ENCODE data around the gene SH3GL1. TPM values are rescaled to one million over a fixed set of nuclear protein-coding genes. Genes with fewer than 3 reads are reported as not detected.
A peak's percentile ranks its signal among the peaks of the same experiment; 100 is the strongest.

SH3GL1 gene
- total and polyA plus RNA-seq, 2 of the 4 experiments (the other 2 are of a cell fraction), result 28.1 to 138 TPM

DNA sequence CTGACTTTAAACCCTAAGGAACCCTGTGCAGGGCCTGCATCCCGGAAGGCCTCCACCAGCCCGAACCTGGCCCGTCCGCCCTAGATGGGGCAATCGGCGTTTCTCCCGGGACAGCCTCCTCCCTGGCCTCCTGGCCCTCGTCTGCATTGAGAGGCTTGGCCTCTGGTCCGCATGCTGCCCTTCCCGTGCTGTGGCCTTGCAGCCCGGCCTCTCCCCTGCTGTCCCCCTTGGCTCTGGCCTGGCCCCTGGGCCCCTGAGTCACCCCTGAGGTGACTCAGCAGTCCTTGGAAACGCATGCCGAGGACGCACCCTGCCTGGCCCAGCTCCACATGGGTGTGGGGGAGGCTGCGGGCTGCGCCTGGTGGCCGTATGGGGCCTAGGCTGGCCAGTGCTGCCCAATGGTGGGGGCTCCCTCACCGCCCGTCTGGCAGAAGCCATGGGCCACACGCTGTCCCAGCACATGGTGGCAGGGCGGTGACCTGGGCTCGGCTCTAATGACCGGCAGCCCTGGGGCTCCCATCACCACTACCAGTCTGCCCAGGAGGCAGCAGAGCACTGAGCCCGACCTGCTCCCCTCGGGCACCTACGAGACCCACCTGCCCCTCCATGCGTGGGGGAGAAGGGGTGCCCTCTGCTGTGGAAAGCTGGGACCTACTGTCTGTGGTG is 25.7 kb downstream of the SH3GL1 start:
- ChIA-PET CTCF (interaction anchor here (0.9 kb wide), 1 partner anchor 14 kb away, joined by 3 read pairs; no protein-coding TSS in a partner anchor), POLR2A (ENCODE audit: unreplicated experiment) (no interaction called here)
- H3K27ac ChIP-seq (ENCODE audit: insufficient read depth, low read length), result peak overlapping the region; percentile 90
- ATAC-seq (ENCODE audit: low read depth) (peak; percentile 75), DNase-seq (peak; percentile 87)
- H3K79me1 ChIP-seq (ENCODE audit: low read depth in 1 of 2, low read length in 2 of 2), result peaks cover 18 to 96% of the 10 kb centered on the region in 2 experiments; a peak in 3 of 4 replicates
- H2AFZ ChIP-seq (replicated peaks; ENCODE audit: low read length, poor library complexity), result peak overlapping the region; percentile 74
- peak overlapping the region; percentile 85 for H4K91ac ChIP-seq (ENCODE audit: insufficient read depth, low read depth, low read length)
- no peak overlapping the region for H3K4me3 ChIP-seq (ENCODE audit: insufficient read depth, low read depth, low read length)
- H3K23ac ChIP-seq (ENCODE audit: low read depth, low read length), result peak overlapping the region; percentile 77
- peak overlapping the region; percentile 83 for H4K5ac ChIP-seq (ENCODE audit: low read depth, low read length)
- H2BK20ac ChIP-seq (ENCODE audit: low read depth, low read length), result peak overlapping the region; percentile 70
- peak overlapping the region; percentile 82 to 95 for H4K8ac ChIP-seq (ENCODE audit: low read depth in 2 of 2, low read length in 2 of 2)
- dilution Hi-C loops (cut with HindIII; ENCODE audit: low sequenced_read_pairs, unreplicated experiment) (no loop called here), intact Hi-C loops (cut with micrococcal nuclease) (loop anchor here (2.0 kb wide), 1 partner anchor 16 kb away; no protein-coding TSS in a partner anchor), in situ Hi-C loops (cut with MboI; ENCODE audit: low sequenced_read_pairs) (no loop called here)
- H3K4me2 ChIP-seq (ENCODE audit: low read depth, low read length), result peak overlapping the region; percentile 30; the same call in 1 of the 2 replicates
- H3K9me3 ChIP-seq (ENCODE audit: control insufficient read depth, insufficient read depth, low read length), result no peaks in the 10 kb centered on the region
- WGBS, 2 experiments (ENCODE audit: extremely low coverage in 2 of 2, insufficient read length in 1 of 2), result 47% methylated on average over 18 of the region's 27 CpGs; no CpG with 5 or more reads in 1 of the 2 experiments
- H3K36me3 ChIP-seq (ENCODE audit: control insufficient read depth, insufficient read depth, low read length), result peaks cover 5% of the 10 kb centered on the region
- peak overlapping the region; percentile 97 for H3K4ac ChIP-seq (ENCODE audit: low read depth, low read length)
- H2BK5ac ChIP-seq (ENCODE audit: low read depth, low read length, poor library complexity, severe bottlenecking), result peak overlapping the region; percentile 94
- H2AK9ac ChIP-seq (replicated peaks; ENCODE audit: low read depth, low read length, poor library complexity), result peak overlapping the region; percentile 92
- peaks cover 38% of the 10 kb centered on the region for H3K9me1 ChIP-seq (ENCODE audit: insufficient read depth, low read length)
- H3K56ac ChIP-seq (ENCODE audit: extremely low read depth, insufficient read depth, low read length), result peak overlapping the region; percentile 88; the same call in 1 of the 2 replicates
- TF ChIP-seq MXI1 (IDR thresholded peaks at IDR 0.05; ENCODE audit: borderline replicate concordance, low read depth, low read length) (peak; percentile 83), NFE2L2 (IDR thresholded peaks at IDR 0.05; ENCODE audit: low read depth, low read length) (peak; percentile 96), MAFK (IDR thresholded peaks at IDR 0.05; ENCODE audit: low read depth, low read length) (peak; percentile 68), CEBPB (IDR thresholded peaks at IDR 0.05; ENCODE audit: low read depth, low read length) (peak; percentile 54; the same call in 1 of the 2 replicates), FOS (IDR thresholded peaks at IDR 0.05; ENCODE audit: low read depth, low read length) (peak; percentile 97), CHD1 (IDR thresholded peaks at IDR 0.05; ENCODE audit: low read depth, low read length) (no peak), BHLHE40 (IDR thresholded peaks at IDR 0.05; ENCODE audit: low read depth, low read length) (peak; percentile 82), RAD21 (IDR thresholded peaks at IDR 0.05; ENCODE audit: low read length) (no peak), MAZ (IDR thresholded peaks at IDR 0.05; ENCODE audit: borderline replicate concordance, low read depth, low read length) (0 out of 2 replicates have a peak, but pooled peaks have one; percentile 67), POLR2A (IDR thresholded peaks at IDR 0.05; ENCODE audit: low read depth, low read length) (no peak)
- TF ChIP-seq, protein P1, sequence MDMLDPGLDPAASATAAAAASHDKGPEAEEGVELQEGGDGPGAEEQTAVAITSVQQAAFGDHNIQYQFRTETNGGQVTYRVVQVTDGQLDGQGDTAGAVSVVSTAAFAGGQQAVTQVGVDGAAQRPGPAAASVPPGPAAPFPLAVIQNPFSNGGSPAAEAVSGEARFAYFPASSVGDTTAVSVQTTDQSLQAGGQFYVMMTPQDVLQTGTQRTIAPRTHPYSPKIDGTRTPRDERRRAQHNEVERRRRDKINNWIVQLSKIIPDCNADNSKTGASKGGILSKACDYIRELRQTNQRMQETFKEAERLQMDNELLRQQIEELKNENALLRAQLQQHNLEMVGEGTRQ (IDR thresholded peaks at IDR 0.05; ENCODE audit: low read depth, low read length), result peak; percentile 35; the same call in 1 of the 2 replicates
- TF ChIP-seq, protein P2, sequence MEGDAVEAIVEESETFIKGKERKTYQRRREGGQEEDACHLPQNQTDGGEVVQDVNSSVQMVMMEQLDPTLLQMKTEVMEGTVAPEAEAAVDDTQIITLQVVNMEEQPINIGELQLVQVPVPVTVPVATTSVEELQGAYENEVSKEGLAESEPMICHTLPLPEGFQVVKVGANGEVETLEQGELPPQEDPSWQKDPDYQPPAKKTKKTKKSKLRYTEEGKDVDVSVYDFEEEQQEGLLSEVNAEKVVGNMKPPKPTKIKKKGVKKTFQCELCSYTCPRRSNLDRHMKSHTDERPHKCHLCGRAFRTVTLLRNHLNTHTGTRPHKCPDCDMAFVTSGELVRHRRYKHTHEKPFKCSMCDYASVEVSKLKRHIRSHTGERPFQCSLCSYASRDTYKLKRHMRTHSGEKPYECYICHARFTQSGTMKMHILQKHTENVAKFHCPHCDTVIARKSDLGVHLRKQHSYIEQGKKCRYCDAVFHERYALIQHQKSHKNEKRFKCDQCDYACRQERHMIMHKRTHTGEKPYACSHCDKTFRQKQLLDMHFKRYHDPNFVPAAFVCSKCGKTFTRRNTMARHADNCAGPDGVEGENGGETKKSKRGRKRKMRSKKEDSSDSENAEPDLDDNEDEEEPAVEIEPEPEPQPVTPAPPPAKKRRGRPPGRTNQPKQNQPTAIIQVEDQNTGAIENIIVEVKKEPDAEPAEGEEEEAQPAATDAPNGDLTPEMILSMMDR (conservative IDR thresholded peaks at IDR 0.05; ENCODE audit: low read depth, low read length), result peak; percentile 30; the same call in 1 of the 2 replicates
- H2AK5ac ChIP-seq (ENCODE audit: low read depth, low read length), result peak overlapping the region; percentile 99
- H3K27me3 ChIP-seq (ENCODE audit: control insufficient read depth, insufficient read depth, low read length), result no peaks in the 10 kb centered on the region
- peak overlapping the region; percentile 74 for H3K14ac ChIP-seq (replicated peaks; ENCODE audit: low read depth, low read length)
- peak overlapping the region; percentile 68 for H3K18ac ChIP-seq (ENCODE audit: low read depth, low read length)
- H2BK15ac ChIP-seq (ENCODE audit: low read depth, low read length), result peak overlapping the region; percentile 53; the same call in 2 of the 3 replicates
- peaks cover 73% of the 10 kb centered on the region for H4K20me1 ChIP-seq (ENCODE audit: insufficient read depth, low read length)
- no TSS peak for BruUV-seq (replicated peaks)
- H3K9ac ChIP-seq (ENCODE audit: low read depth, low read length), result peak overlapping the region; percentile 64
- peak overlapping the region; percentile 91 for H2BK120ac ChIP-seq (ENCODE audit: low read depth, low read length)
- peaks cover 51% of the 10 kb centered on the region for H3K4me1 ChIP-seq (ENCODE audit: control insufficient read depth, insufficient read depth, low read length)

Measured in IMR-90 (cell line).